ACHN (cell line): Measurements from ENCODE around the gene P2RX2.

Experiments
- DNase-seq: peaks from one replicate; pipeline ENCODE4 v3.0.0-alpha.2; 2015
- in situ Hi-C: cut with HindIII; loops from 2 replicates; pipeline ENCODE4 v1.10.0; 2017; ENCODE audit warnings: low sequenced_read_pairs, low pct_ligation_motif_present, low pct_unique_long_range_greater_than_20kb

Gene P2RX2

DNA sequence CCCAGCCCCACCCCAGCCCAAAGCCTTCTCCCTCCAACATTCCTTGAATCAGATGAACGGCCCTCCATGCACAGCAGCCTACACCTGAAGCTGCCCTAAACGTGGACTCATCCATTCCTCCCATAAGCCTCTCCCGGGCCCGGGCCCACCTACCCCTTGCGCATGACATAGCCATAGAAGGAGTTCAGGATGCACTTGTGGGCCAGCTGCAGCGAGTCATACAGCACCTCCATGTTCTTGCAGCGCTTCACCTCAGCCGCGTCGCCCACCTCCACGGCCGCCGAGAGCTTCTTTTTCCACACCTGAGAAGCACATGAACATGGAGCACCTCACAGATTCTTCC, 46.5 kb downstream of the P2RX2 start:
- in situ Hi-C loops, result no loop called here
- DNase-seq, result no peak

DNA sequence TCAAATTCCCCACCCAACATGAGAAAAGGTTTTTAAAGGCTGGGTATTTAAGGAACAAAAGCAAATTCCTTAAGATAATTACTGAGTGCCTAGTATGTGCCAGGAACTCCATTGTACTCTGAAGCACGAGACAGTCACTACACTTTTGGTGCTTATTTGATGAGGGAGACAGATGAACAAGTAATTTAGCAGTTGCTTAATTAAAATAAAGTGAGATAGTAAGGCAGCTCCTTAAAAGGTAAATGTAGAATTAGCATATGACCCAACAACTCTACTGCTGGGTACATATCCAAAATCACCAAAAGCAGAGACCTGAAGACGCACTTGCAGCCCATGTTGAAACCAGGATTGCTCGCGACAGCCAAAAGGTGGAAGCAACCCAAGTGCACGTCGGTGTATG, 47.2 kb downstream of the P2RX2 start:
- in situ Hi-C loops, result no loop called here
- no peak for DNase-seq

DNA sequence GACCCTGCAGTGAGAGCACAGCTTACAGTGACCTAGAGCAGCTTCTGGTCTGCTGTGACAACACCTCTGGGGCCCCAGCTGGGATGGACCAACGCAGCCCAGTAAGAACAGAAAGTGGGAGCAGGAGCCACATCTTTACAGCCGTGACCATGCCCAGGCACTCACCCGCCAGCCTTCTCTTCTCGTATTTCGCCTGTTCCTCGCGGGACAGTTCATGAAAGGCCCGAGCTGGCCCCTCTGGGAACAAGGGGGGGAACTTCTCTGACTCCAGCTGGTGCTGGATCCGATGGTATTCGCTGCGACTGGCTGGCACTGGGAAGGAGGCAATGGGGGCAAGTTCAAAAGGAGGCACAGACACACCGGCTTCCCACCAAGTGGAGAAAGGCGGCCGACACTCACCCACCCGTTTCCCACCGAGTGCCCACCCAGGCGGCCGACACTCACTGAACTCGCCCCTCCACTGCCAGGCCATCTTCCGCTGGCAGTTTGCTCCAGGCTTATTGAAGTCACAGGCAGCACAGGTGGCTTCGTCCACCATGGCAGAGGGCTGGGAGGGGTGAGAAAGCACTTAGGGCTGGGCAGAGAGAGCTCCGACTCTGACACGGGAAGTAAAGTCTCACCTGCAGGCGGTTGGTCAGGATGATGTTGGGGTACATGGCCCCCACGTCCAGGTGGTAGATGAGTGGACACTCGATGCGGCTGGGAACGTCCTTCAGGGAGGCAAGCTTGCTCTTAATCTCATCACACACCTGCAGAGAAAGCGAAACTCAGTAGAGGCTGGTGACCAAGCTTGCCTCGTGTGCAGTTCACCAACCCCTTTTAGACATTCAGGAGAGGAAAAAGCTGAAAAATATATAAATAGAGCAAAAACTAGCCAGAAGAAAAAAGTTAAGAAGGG, 49.9 kb downstream of the P2RX2 start:
- in situ Hi-C loops, result no loop called here
- no peak for DNase-seq

GRCh38 chr12:132669166-132669879, 50.7 kb downstream of the P2RX2 start:
- in situ Hi-C loops, result no loop called here
- no peak for DNase-seq
